Measurements from ENCODE around the gene CAPN5.

DNA sequence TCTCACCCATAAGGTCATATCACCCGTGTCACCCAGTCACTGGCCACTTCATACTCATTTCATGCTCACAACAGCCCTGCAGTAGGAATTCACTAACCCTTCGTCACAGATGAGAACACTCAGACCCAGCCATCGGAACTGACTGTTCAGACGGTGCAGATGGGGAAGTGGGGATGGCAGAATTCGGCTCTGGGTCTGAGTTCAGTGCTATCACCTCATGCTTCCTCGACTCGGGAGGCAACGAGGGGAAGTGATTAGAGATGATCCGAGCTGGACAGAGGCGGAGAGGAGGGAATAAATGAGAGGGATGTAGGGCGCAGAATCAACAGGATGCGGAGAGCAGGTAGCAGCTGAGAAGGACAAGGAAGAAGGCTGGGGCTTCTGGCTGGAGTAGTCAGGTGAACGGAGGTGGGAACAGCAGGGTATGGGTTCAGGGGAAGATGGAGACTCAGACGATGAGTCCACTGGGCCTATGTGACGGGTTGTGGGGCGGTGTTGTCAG lies 27.9 kb upstream of the CAPN5 start:
- TF ChIP-seq CTCF (IDR thresholded peaks at IDR 0.05) (no peak), ZFX (IDR thresholded peaks at IDR 0.05; ENCODE audit: borderline replicate concordance) (no peak)
